ENCODE results near the gene STPG3.
"Not testable (repeated sequence)": the region's sequence is repeated elsewhere in the genome, so short reads cannot be mapped to it uniquely, and the experiment has no call there.

Gene STPG3

GRCh38 chr9:137256362-137256761, 5.3 kb downstream of the STPG3 start:
- no peak for DNase-seq
- peaks cover 12% of the 10 kb centered on the region for H3K36me3 ChIP-seq (ENCODE audit: control insufficient read depth, insufficient read depth, low read length)
- H3K9me3 ChIP-seq (ENCODE audit: control insufficient read depth, low read length) = no peaks in the 10 kb centered on the region
- no peaks in the 10 kb centered on the region for H3K27me3 ChIP-seq (replicated peaks; ENCODE audit: control insufficient read depth, insufficient read depth, low read length, poor library complexity, severe bottlenecking)
- peak overlapping the region; percentile 80 for H3K4me3 ChIP-seq (ENCODE audit: insufficient read depth, low read depth, low read length, poor library complexity, severe bottlenecking)
- no peak overlapping the region for H3K27ac ChIP-seq (ENCODE audit: insufficient read depth, low read length, poor library complexity, severe bottlenecking)
- peaks cover 21% of the 10 kb centered on the region for H3K4me1 ChIP-seq (ENCODE audit: control insufficient read depth, insufficient read depth, low read length, poor library complexity, severe bottlenecking)

GRCh38 chr9:137256856-137257255, 5.8 kb downstream of the STPG3 start:
- Histone ChIP-seq H3K9me3 (ENCODE audit: control insufficient read depth, low read length) (no peaks in the 10 kb centered on the region), H3K27me3 (replicated peaks; ENCODE audit: control insufficient read depth, insufficient read depth, low read length, poor library complexity, severe bottlenecking) (no peaks in the 10 kb centered on the region), H3K4me3 (ENCODE audit: insufficient read depth, low read depth, low read length, poor library complexity, severe bottlenecking) (no peak overlapping the region), H3K4me1 (ENCODE audit: control insufficient read depth, insufficient read depth, low read length, poor library complexity, severe bottlenecking) (peaks cover 21% of the 10 kb centered on the region), H3K36me3 (ENCODE audit: control insufficient read depth, insufficient read depth, low read length) (peaks cover 12% of the 10 kb centered on the region), H3K27ac (ENCODE audit: insufficient read depth, low read length, poor library complexity, severe bottlenecking) (no peak overlapping the region)
- DNase-seq = no peak

- not testable (repeated sequence) for H3K9me3 ChIP-seq (ENCODE audit: control insufficient read depth, low read length); H3K4me1 ChIP-seq (ENCODE audit: control insufficient read depth, insufficient read depth, low read length, poor library complexity, severe bottlenecking); H3K4me3 ChIP-seq (ENCODE audit: insufficient read depth, low read depth, low read length, poor library complexity, severe bottlenecking); H3K27ac ChIP-seq (ENCODE audit: insufficient read depth, low read length, poor library complexity, severe bottlenecking); DNase-seq; H3K27me3 ChIP-seq (replicated peaks; ENCODE audit: control insufficient read depth, insufficient read depth, low read length, poor library complexity, severe bottlenecking)
- H3K36me3 ChIP-seq (ENCODE audit: control insufficient read depth, insufficient read depth, low read length) = peaks cover 41% of the 10 kb centered on the region
Observed at GRCh38 chr9:137262173-137262908, 11.3 kb downstream of the STPG3 start.

GRCh38 chr9:137262909-137263285, 11.8 kb downstream of the STPG3 start:
- H3K9me3 ChIP-seq (ENCODE audit: control insufficient read depth, low read length) = no peaks in the 10 kb centered on the region
- peaks cover 44% of the 10 kb centered on the region for H3K36me3 ChIP-seq (ENCODE audit: control insufficient read depth, insufficient read depth, low read length)
- H3K4me3 ChIP-seq (ENCODE audit: insufficient read depth, low read depth, low read length, poor library complexity, severe bottlenecking) = no peak overlapping the region
- no peak for DNase-seq
- no peak overlapping the region for H3K27ac ChIP-seq (ENCODE audit: insufficient read depth, low read length, poor library complexity, severe bottlenecking)
- no peaks in the 10 kb centered on the region for H3K27me3 ChIP-seq (replicated peaks; ENCODE audit: control insufficient read depth, insufficient read depth, low read length, poor library complexity, severe bottlenecking)
- no peaks in the 10 kb centered on the region for H3K4me1 ChIP-seq (ENCODE audit: control insufficient read depth, insufficient read depth, low read length, poor library complexity, severe bottlenecking)

- H3K36me3 ChIP-seq (ENCODE audit: control insufficient read depth, insufficient read depth, low read length) = peaks cover 44% of the 10 kb centered on the region
- no peak overlapping the region for H3K4me3 ChIP-seq (ENCODE audit: insufficient read depth, low read depth, low read length, poor library complexity, severe bottlenecking)
- H3K9me3 ChIP-seq (ENCODE audit: control insufficient read depth, low read length) = no peaks in the 10 kb centered on the region
- H3K27me3 ChIP-seq (replicated peaks; ENCODE audit: control insufficient read depth, insufficient read depth, low read length, poor library complexity, severe bottlenecking) = no peaks in the 10 kb centered on the region
- no peaks in the 10 kb centered on the region for H3K4me1 ChIP-seq (ENCODE audit: control insufficient read depth, insufficient read depth, low read length, poor library complexity, severe bottlenecking)
- no peak overlapping the region for H3K27ac ChIP-seq (ENCODE audit: insufficient read depth, low read length, poor library complexity, severe bottlenecking)
- DNase-seq = no peak
Observed at GRCh38 chr9:137263506-137263905, 12.4 kb downstream of the STPG3 start.

GRCh38 chr9:137264067-137264466, 13.0 kb downstream of the STPG3 start:
- no peak overlapping the region for H3K4me3 ChIP-seq (ENCODE audit: insufficient read depth, low read depth, low read length, poor library complexity, severe bottlenecking)
- no peaks in the 10 kb centered on the region for H3K4me1 ChIP-seq (ENCODE audit: control insufficient read depth, insufficient read depth, low read length, poor library complexity, severe bottlenecking)
- no peak for DNase-seq
- H3K27me3 ChIP-seq (replicated peaks; ENCODE audit: control insufficient read depth, insufficient read depth, low read length, poor library complexity, severe bottlenecking) = no peaks in the 10 kb centered on the region
- H3K36me3 ChIP-seq (ENCODE audit: control insufficient read depth, insufficient read depth, low read length) = peaks cover 43% of the 10 kb centered on the region
- no peak overlapping the region for H3K27ac ChIP-seq (ENCODE audit: insufficient read depth, low read length, poor library complexity, severe bottlenecking)
- H3K9me3 ChIP-seq (ENCODE audit: control insufficient read depth, low read length) = no peaks in the 10 kb centered on the region

- DNase-seq = no peak
- Histone ChIP-seq H3K4me1 (ENCODE audit: control insufficient read depth, insufficient read depth, low read length, poor library complexity, severe bottlenecking) (no peaks in the 10 kb centered on the region), H3K36me3 (ENCODE audit: control insufficient read depth, insufficient read depth, low read length) (peaks cover 49% of the 10 kb centered on the region), H3K9me3 (ENCODE audit: control insufficient read depth, low read length) (no peaks in the 10 kb centered on the region), H3K27me3 (replicated peaks; ENCODE audit: control insufficient read depth, insufficient read depth, low read length, poor library complexity, severe bottlenecking) (no peaks in the 10 kb centered on the region), H3K4me3 (ENCODE audit: insufficient read depth, low read depth, low read length, poor library complexity, severe bottlenecking) (no peak overlapping the region), H3K27ac (ENCODE audit: insufficient read depth, low read length, poor library complexity, severe bottlenecking) (no peak overlapping the region)
Observed at GRCh38 chr9:137265496-137266161, 14.5 kb downstream of the STPG3 start.

- no peak for DNase-seq
- H3K36me3 ChIP-seq (ENCODE audit: control insufficient read depth, insufficient read depth, low read length) = peaks cover 49% of the 10 kb centered on the region
- no peak overlapping the region for H3K27ac ChIP-seq (ENCODE audit: insufficient read depth, low read length, poor library complexity, severe bottlenecking)
Observed at GRCh38 chr9:137266162-137266527, 15.1 kb downstream of the STPG3 start.

GRCh38 chr9:137266585-137267453, 15.7 kb downstream of the STPG3 start:
- no peak for DNase-seq
- H3K9me3 ChIP-seq (ENCODE audit: control insufficient read depth, low read length) = no peaks in the 10 kb centered on the region
- peaks cover 49% of the 10 kb centered on the region for H3K36me3 ChIP-seq (ENCODE audit: control insufficient read depth, insufficient read depth, low read length)
- H3K4me3 ChIP-seq (ENCODE audit: insufficient read depth, low read depth, low read length, poor library complexity, severe bottlenecking) = no peak overlapping the region
- H3K4me1 ChIP-seq (ENCODE audit: control insufficient read depth, insufficient read depth, low read length, poor library complexity, severe bottlenecking) = peaks cover 5% of the 10 kb centered on the region
- no peak overlapping the region for H3K27ac ChIP-seq (ENCODE audit: insufficient read depth, low read length, poor library complexity, severe bottlenecking)
- H3K27me3 ChIP-seq (replicated peaks; ENCODE audit: control insufficient read depth, insufficient read depth, low read length, poor library complexity, severe bottlenecking) = no peaks in the 10 kb centered on the region

More at GRCh38 chr9:137266162-137266527, 15.1 kb downstream of the STPG3 start:
- Histone ChIP-seq H3K27me3 (replicated peaks; ENCODE audit: control insufficient read depth, insufficient read depth, low read length, poor library complexity, severe bottlenecking) (no peaks in the 10 kb centered on the region), H3K4me1 (ENCODE audit: control insufficient read depth, insufficient read depth, low read length, poor library complexity, severe bottlenecking) (no peaks in the 10 kb centered on the region), H3K4me3 (ENCODE audit: insufficient read depth, low read depth, low read length, poor library complexity, severe bottlenecking) (no peak overlapping the region), H3K9me3 (ENCODE audit: control insufficient read depth, low read length) (no peaks in the 10 kb centered on the region)

- H3K4me3 ChIP-seq (ENCODE audit: insufficient read depth, low read depth, low read length, poor library complexity, severe bottlenecking) = no peak overlapping the region
- H3K27me3 ChIP-seq (replicated peaks; ENCODE audit: control insufficient read depth, insufficient read depth, low read length, poor library complexity, severe bottlenecking) = no peaks in the 10 kb centered on the region
- peaks cover 60% of the 10 kb centered on the region for H3K36me3 ChIP-seq (ENCODE audit: control insufficient read depth, insufficient read depth, low read length)
- peaks cover 5% of the 10 kb centered on the region for H3K4me1 ChIP-seq (ENCODE audit: control insufficient read depth, insufficient read depth, low read length, poor library complexity, severe bottlenecking)
- no peak for DNase-seq
- no peaks in the 10 kb centered on the region for H3K9me3 ChIP-seq (ENCODE audit: control insufficient read depth, low read length)
- no peak overlapping the region for H3K27ac ChIP-seq (ENCODE audit: insufficient read depth, low read length, poor library complexity, severe bottlenecking)
Observed at GRCh38 chr9:137267933-137268355, 16.9 kb downstream of the STPG3 start.
